ENCODE measurements around the gene PLXNA2. TPM values are rescaled to one million over a fixed set of nuclear protein-coding genes. Genes with fewer than 3 reads are reported as not detected.

The PLXNA2 gene
- total RNA-seq, 1 donor from 2014 or later: 1.7 TPM

DNA sequence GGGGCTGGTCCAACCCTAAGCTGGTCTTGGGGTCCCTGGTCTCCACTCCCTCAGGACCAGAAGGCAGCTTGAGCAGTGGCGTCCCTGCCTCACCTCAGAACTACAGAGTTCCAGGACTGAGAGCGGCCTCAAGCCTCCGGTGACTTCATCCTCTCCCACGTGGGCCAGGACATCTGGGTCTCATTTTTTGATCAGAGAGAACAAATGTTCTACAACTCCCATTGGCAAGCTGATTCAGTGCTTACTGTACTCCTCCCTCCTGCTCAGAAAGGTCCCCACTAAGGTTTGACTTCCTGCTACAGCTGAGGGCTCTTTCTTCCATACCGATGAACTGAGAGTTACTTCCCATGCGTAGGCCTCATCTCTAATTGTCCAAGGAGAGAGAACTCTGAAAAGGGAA lies 78.5 kb downstream of the PLXNA2 start:
- Histone ChIP-seq H3K79me2 (ENCODE audit: low read depth) (no peaks in the 10 kb centered on the region), H3K9ac (no peak overlapping the region), H3K27me3 (no peaks in the 10 kb centered on the region), H3K4me3 (no peak overlapping the region), H3K4me1 (peaks cover 52% of the 10 kb centered on the region), H3F3A (ENCODE audit: low read depth) (peaks cover 19% of the 10 kb centered on the region), H2AFZ (replicated peaks) (no peak overlapping the region), H3K9me3 (ENCODE audit: low read depth) (no peaks in the 10 kb centered on the region), H3K4me2 (no peak overlapping the region), H3K36me3 (no peaks in the 10 kb centered on the region), H3K27ac (no peak overlapping the region), H4K20me1 (ENCODE audit: low read depth) (no peaks in the 10 kb centered on the region)
- peak overlapping the region; percentile 2 for H3K27ac Mint-ChIP-seq
- H3K9me3 Mint-ChIP-seq: no peaks in the 10 kb centered on the region
- no peak overlapping the region for H3K4me3 Mint-ChIP-seq
- peaks cover 11% of the 10 kb centered on the region for H3K36me3 Mint-ChIP-seq
- TF ChIP-seq EZH2 (IDR thresholded peaks at IDR 0.05): no peak
- peaks cover 9% of the 10 kb centered on the region for H3K27me3 Mint-ChIP-seq (ENCODE audit: insufficient read depth, low read depth)
- peaks cover 81% of the 10 kb centered on the region for H3K4me1 Mint-ChIP-seq
- DNase-seq (ENCODE audit: low spot score): no peak

DNA sequence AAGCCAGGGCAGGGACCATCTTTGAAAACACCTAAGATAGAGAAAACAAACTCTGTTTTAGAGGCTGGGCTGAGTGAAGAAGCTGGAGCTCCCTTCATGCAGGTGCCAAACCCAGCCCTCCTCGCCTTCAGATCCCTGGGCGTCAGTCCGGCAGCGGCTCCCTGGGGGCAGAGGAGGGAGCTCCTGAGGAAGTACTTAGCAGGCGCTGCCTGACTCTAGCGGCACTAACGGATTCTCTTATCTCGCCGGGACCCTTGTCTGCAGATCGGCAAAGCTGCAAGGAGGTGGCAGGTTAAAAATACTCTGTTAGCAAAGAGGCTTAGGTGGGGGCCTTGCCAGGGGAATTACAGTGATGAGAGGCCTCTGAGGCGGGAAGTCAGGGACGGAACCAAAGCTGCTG lies 79.6 kb downstream of the PLXNA2 start:
- peaks cover 82% of the 10 kb centered on the region for H3K4me1 Mint-ChIP-seq
- Histone ChIP-seq H3K27ac (no peak overlapping the region), H3K4me1 (peaks cover 57% of the 10 kb centered on the region)

DNA sequence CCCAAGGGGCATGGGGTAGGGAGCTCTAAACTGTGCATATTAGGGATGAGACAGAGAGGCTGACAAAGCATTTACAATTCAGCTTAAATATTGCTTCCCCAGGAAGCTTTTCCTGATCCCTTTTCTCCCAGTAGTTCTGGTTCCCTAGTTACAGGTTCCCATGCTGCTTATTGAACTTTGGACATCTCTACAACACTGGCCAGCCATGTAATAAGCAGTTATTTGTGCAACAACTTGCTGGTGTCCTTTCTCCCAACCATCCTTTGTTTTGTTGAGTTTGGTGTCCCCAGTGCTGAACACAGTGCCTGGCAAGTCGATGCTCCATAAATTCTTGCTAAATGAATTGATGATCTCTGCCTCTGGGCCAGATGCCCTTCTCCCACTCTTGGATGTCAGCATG lies 80.6 kb downstream of the PLXNA2 start:
- Mint-ChIP-seq H3K27me3 (ENCODE audit: insufficient read depth, low read depth) (peaks cover 19% of the 10 kb centered on the region), H3K4me1 (peaks cover 85% of the 10 kb centered on the region), H3K4me3 (no peak overlapping the region), H3K9me3 (no peaks in the 10 kb centered on the region), H3K27ac (no peak overlapping the region), H3K36me3 (peaks cover 9% of the 10 kb centered on the region)
- peaks cover 39% of the 10 kb centered on the region for H3F3A ChIP-seq (ENCODE audit: low read depth)
- no peak for DNase-seq (ENCODE audit: low spot score)
- no peaks in the 10 kb centered on the region for H3K79me2 ChIP-seq (ENCODE audit: low read depth)
- no peaks in the 10 kb centered on the region for H4K20me1 ChIP-seq (ENCODE audit: low read depth)
- H3K9me3 ChIP-seq (ENCODE audit: low read depth): no peaks in the 10 kb centered on the region
- no peaks in the 10 kb centered on the region for H3K36me3 ChIP-seq
- no peak overlapping the region for H3K4me3 ChIP-seq
- peaks cover 68% of the 10 kb centered on the region for H3K4me1 ChIP-seq
- H3K27me3 ChIP-seq: no peaks in the 10 kb centered on the region
- H3K4me2 ChIP-seq: no peak overlapping the region
- no peak overlapping the region for H3K9ac ChIP-seq
- H3K27ac ChIP-seq: no peak overlapping the region
- H2AFZ ChIP-seq (replicated peaks): no peak overlapping the region
- no peak for TF ChIP-seq EZH2 (IDR thresholded peaks at IDR 0.05)

More for the DNA sequence above, 79.6 kb downstream of the PLXNA2 start:
- Histone ChIP-seq H4K20me1 (ENCODE audit: low read depth) (no peaks in the 10 kb centered on the region), H3K4me2 (no peak overlapping the region), H3K36me3 (no peaks in the 10 kb centered on the region), H2AFZ (replicated peaks) (no peak overlapping the region), H3K79me2 (ENCODE audit: low read depth) (no peaks in the 10 kb centered on the region), H3K9ac (no peak overlapping the region), H3K9me3 (ENCODE audit: low read depth) (no peaks in the 10 kb centered on the region), H3K27me3 (no peaks in the 10 kb centered on the region), H3K4me3 (no peak overlapping the region), H3F3A (ENCODE audit: low read depth) (peaks cover 28% of the 10 kb centered on the region)
- H3K27ac Mint-ChIP-seq: no peak overlapping the region
- no peaks in the 10 kb centered on the region for H3K9me3 Mint-ChIP-seq
- H3K27me3 Mint-ChIP-seq (ENCODE audit: insufficient read depth, low read depth): peaks cover 15% of the 10 kb centered on the region
- no peak for DNase-seq (ENCODE audit: low spot score)
- H3K4me3 Mint-ChIP-seq: no peak overlapping the region
- H3K36me3 Mint-ChIP-seq: peaks cover 11% of the 10 kb centered on the region
- no peak for TF ChIP-seq EZH2 (IDR thresholded peaks at IDR 0.05)
- no peak for TF ChIP-seq EZH2phosphoT487 (IDR thresholded peaks at IDR 0.05)
- TF ChIP-seq, protein P1, sequence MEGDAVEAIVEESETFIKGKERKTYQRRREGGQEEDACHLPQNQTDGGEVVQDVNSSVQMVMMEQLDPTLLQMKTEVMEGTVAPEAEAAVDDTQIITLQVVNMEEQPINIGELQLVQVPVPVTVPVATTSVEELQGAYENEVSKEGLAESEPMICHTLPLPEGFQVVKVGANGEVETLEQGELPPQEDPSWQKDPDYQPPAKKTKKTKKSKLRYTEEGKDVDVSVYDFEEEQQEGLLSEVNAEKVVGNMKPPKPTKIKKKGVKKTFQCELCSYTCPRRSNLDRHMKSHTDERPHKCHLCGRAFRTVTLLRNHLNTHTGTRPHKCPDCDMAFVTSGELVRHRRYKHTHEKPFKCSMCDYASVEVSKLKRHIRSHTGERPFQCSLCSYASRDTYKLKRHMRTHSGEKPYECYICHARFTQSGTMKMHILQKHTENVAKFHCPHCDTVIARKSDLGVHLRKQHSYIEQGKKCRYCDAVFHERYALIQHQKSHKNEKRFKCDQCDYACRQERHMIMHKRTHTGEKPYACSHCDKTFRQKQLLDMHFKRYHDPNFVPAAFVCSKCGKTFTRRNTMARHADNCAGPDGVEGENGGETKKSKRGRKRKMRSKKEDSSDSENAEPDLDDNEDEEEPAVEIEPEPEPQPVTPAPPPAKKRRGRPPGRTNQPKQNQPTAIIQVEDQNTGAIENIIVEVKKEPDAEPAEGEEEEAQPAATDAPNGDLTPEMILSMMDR (IDR thresholded peaks at IDR 0.05): no peak

DNA sequence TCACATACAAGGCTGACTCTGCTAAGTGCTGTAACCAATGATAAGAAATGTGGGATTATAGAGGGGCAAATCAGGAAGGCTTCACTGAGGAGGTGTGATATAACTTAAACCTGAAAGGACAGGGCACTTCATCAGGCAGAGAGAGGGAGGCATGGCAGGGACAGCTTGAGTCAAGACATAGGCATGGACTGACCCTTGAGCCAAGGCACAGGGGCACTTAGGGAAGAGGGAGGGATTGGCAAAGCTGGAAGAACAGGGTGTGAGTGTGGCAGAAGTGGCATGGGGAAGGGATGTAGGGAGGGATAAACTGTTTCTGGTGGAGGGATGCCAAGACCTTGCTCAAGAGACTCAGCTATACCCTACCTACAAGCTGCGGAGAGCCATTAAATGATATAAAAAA lies 81.3 kb downstream of the PLXNA2 start:
- H2AFZ ChIP-seq (replicated peaks): no peak overlapping the region
- H3K9me3 ChIP-seq (ENCODE audit: low read depth): no peaks in the 10 kb centered on the region
- H3F3A ChIP-seq (ENCODE audit: low read depth): peaks cover 46% of the 10 kb centered on the region
- no peaks in the 10 kb centered on the region for H3K79me2 ChIP-seq (ENCODE audit: low read depth)
- no peak overlapping the region for H3K9ac ChIP-seq
- H4K20me1 ChIP-seq (ENCODE audit: low read depth): no peaks in the 10 kb centered on the region
- Mint-ChIP-seq H3K4me1 (peaks cover 91% of the 10 kb centered on the region), H3K9me3 (no peaks in the 10 kb centered on the region), H3K27me3 (ENCODE audit: insufficient read depth, low read depth) (peaks cover 19% of the 10 kb centered on the region), H3K27ac (no peak overlapping the region), H3K36me3 (peaks cover 9% of the 10 kb centered on the region), H3K4me3 (no peak overlapping the region)
- no peak overlapping the region for H3K4me3 ChIP-seq
- H3K4me2 ChIP-seq: no peak overlapping the region
- H3K4me1 ChIP-seq: peaks cover 74% of the 10 kb centered on the region
- TF ChIP-seq, protein P1 (IDR thresholded peaks at IDR 0.05): no peak
- TF ChIP-seq EZH2 (IDR thresholded peaks at IDR 0.05): no peak
- no peak for TF ChIP-seq EZH2phosphoT487 (IDR thresholded peaks at IDR 0.05)
- DNase-seq (ENCODE audit: low spot score): no peak
- no peak overlapping the region for H3K27ac ChIP-seq
- no peaks in the 10 kb centered on the region for H3K36me3 ChIP-seq
- H3K27me3 ChIP-seq: no peaks in the 10 kb centered on the region
